Cardiac muscle cell (in vitro differentiated cells and primary cell): ENCODE data around the gene TTC23. TPM values are rescaled to one million over a fixed set of nuclear protein-coding genes. Genes with fewer than 3 reads are reported as not detected.

Source experiments
- DNase-seq, 2 donors: peaks; one replicate each; pipeline versions ENCODE4 v3.0.0 to v3.0.0-alpha.2; 2010 to 2017; ENCODE audit warnings: low read depth in 1 of 2, low spot score in 1 of 2
- H3K27ac ChIP-seq: fragments of 200-600 bp; sonication (generic); 2 replicates; pipeline ENCODE4 v1.5.1; 2016
- H3K27me3 ChIP-seq: fragments of 200-600 bp; sonication (generic); 2 replicates; pipeline ENCODE4 v1.6.0; 2016; ENCODE audit warnings: control low read depth
- H3K36me3 ChIP-seq: fragments of 200-600 bp; sonication (generic); 2 replicates; pipeline ENCODE4 v1.5.1; 2016; ENCODE audit warnings: control low read depth
- H3K4me1 ChIP-seq: fragments of 200-600 bp; sonication (generic); 2 replicates; pipeline ENCODE4 v1.8.1; 2017; ENCODE audit warnings: low read depth, mild to moderate bottlenecking, mixed run types
- H3K4me3 ChIP-seq: fragments of 200-600 bp; sonication (generic); 2 replicates; pipeline ENCODE4 v1.5.1; 2016; ENCODE audit warnings: mild to moderate bottlenecking
- H3K9me3 ChIP-seq: fragments of 200-600 bp; sonication (generic); 2 replicates; pipeline ENCODE4 v1.5.1; 2017; ENCODE audit warnings: low read depth, mild to moderate bottlenecking, control low read depth
- CTCF ChIP-seq: IDR thresholded peaks from 2 replicates; pipeline ENCODE4 v1.5.1; 2012; ENCODE audit warnings: low read depth, mild to moderate bottlenecking, low read length
- polyA plus RNA-seq: library from polyadenylated mRNA; unstranded; fragments of >200 nt; fragmentation: Nextera tagmentation; extraction: Ambion mirVana; gene quantifications from 2 replicates; pipeline ENCODE4 v1.2.1, GENCODE V29; 2016
- total RNA-seq: library from RNA; depleted of rRNA; stranded (reverse); fragments of >200 nt; gene quantifications from 2 replicates; pipeline ENCODE4 v1.2.3, GENCODE V29; 2016

TTC23 gene
- total and polyA plus RNA-seq, 2 experiments from 2014 or later, result 15.0 to 38.2 TPM

- no peak for DNase-seq
- no peak for TF ChIP-seq CTCF
- Histone ChIP-seq H3K27me3 (no peaks in the 10 kb centered on the region), H3K27ac (no peak overlapping the region), H3K36me3 (no peaks in the 10 kb centered on the region), H3K4me1 (peaks cover 14% of the 10 kb centered on the region), H3K4me3 (no peak overlapping the region), H3K9me3 (no peaks in the 10 kb centered on the region)
Measured at GRCh38 chr15:99135194-99135593, 114.2 kb downstream of the TTC23 start.

- Histone ChIP-seq H3K36me3 (no peaks in the 10 kb centered on the region), H3K9me3 (no peaks in the 10 kb centered on the region), H3K4me1 (peaks cover 14% of the 10 kb centered on the region), H3K27me3 (no peaks in the 10 kb centered on the region), H3K27ac (no peak overlapping the region), H3K4me3 (no peak overlapping the region)
- TF ChIP-seq CTCF, result no peak
- DNase-seq, result no peak
Measured at GRCh38 chr15:99134317-99134821, 115.0 kb downstream of the TTC23 start.

GRCh38 chr15:99132634-99133287 lies 116.6 kb downstream of the TTC23 start:
- Histone ChIP-seq H3K27me3 (no peaks in the 10 kb centered on the region), H3K36me3 (no peaks in the 10 kb centered on the region), H3K4me1 (peaks cover 14% of the 10 kb centered on the region), H3K27ac (no peak overlapping the region), H3K4me3 (no peak overlapping the region), H3K9me3 (no peaks in the 10 kb centered on the region)
- no peak for DNase-seq
- no peak for TF ChIP-seq CTCF

GRCh38 chr15:99132122-99132521 lies 117.3 kb downstream of the TTC23 start:
- Histone ChIP-seq H3K9me3 (no peaks in the 10 kb centered on the region), H3K4me3 (no peak overlapping the region), H3K27me3 (no peaks in the 10 kb centered on the region)

GRCh38 chr15:99131441-99132023 lies 117.8 kb downstream of the TTC23 start:
- DNase-seq, result no peak

More at GRCh38 chr15:99132122-99132521, 117.3 kb downstream of the TTC23 start:
- no peak for DNase-seq
- H3K36me3 ChIP-seq, result no peaks in the 10 kb centered on the region
- TF ChIP-seq CTCF, result no peak
- H3K4me1 ChIP-seq, result peaks cover 14% of the 10 kb centered on the region
- H3K27ac ChIP-seq, result no peak overlapping the region

More at GRCh38 chr15:99131441-99132023, 117.8 kb downstream of the TTC23 start:
- peaks cover 14% of the 10 kb centered on the region for H3K4me1 ChIP-seq
- no peaks in the 10 kb centered on the region for H3K9me3 ChIP-seq
- TF ChIP-seq CTCF, result no peak
- H3K27me3 ChIP-seq, result no peaks in the 10 kb centered on the region
- no peaks in the 10 kb centered on the region for H3K36me3 ChIP-seq
- no peak overlapping the region for H3K4me3 ChIP-seq
- no peak overlapping the region for H3K27ac ChIP-seq
